Activated CD4-positive, alpha-beta T cell treated with anti-CD3 and anti-CD28 coated beads, Interleukin-2, amount 50 U/mL, for 1 hour (primary cell): ENCODE results near the gene IL11.

Experiments
- DNase-seq: peaks from one replicate; pipeline ENCODE4 v3.0.0-alpha.2; 2020

Gene IL11

GRCh38 chr19:55390461-55390880 is 20.2 kb upstream of the IL11 start:
- no peak for DNase-seq

- DNase-seq, result no peak
Measured at GRCh38 chr19:55389386-55390317, 19.4 kb upstream of the IL11 start.

GRCh38 chr19:55387736-55388497 is 17.7 kb upstream of the IL11 start:
- DNase-seq, result no peak

- no peak for DNase-seq
Measured at GRCh38 chr19:55386493-55386971, 16.3 kb upstream of the IL11 start.

GRCh38 chr19:55385724-55386492 is 15.6 kb upstream of the IL11 start, which contains the start of gene RPL28:
Gene RPL28 (plus strand): TSS chr19:55385932. CDS start chr19:55386358, 426 bp downstream.
- peak; percentile 98 for DNase-seq

GRCh38 chr19:55384920-55385723 is 14.9 kb upstream of the IL11 start:
- DNase-seq, result peak; percentile 95

GRCh38 chr19:55384131-55384919 is 14.1 kb upstream of the IL11 start, which contains the start of gene TMEM238:
Gene TMEM238 (minus strand): TSS chr19:55384292. CDS start chr19:55384259, 33 bp downstream.
- peak; percentile 25 for DNase-seq

GRCh38 chr19:55383279-55384130 is 13.2 kb upstream of the IL11 start:
- peak; percentile 43 for DNase-seq

GRCh38 chr19:55382522-55383054 is 12.3 kb upstream of the IL11 start:
- no peak for DNase-seq

GRCh38 chr19:55382013-55382412 is 11.8 kb upstream of the IL11 start:
- DNase-seq, result no peak

GRCh38 chr19:55379174-55379573 is 8.9 kb upstream of the IL11 start:
- DNase-seq, result no peak

- DNase-seq, result no peak
Measured at GRCh38 chr19:55377356-55378131, 7.3 kb upstream of the IL11 start.

- no peak for DNase-seq
Measured at GRCh38 chr19:55376241-55376933, 6.1 kb upstream of the IL11 start, which contains the start of gene TMEM190. Gene TMEM190 (plus strand): TSS chr19:55376826. CDS start chr19:55376854, 28 bp downstream.

- DNase-seq, result no peak
Measured at GRCh38 chr19:55373993-55374757, 3.9 kb upstream of the IL11 start.

- no peak for DNase-seq
Measured at GRCh38 chr19:55373306-55373992, 3.2 kb upstream of the IL11 start.

- DNase-seq, result no peak
Measured at GRCh38 chr19:55372316-55373081, 2.2 kb upstream of the IL11 start.
